Body of pancreas (tissue), 4 donors: ENCODE data around the gene NRDE2.

Experiments used
- CTCF ChIP-seq, 7 experiments: fragments of 450-650 bp in 4 of 7; fragments of 200-600 bp in 3 of 7; sonication (generic) in 3 of 7; IDR thresholded peaks; one replicate each; pipeline ENCODE4 v1.5.1; 2016 to 2019; ENCODE audit warnings: antibody characterized with exemption in 7 of 7
- POLR2A ChIP-seq, 3 donors: fragments of 450-650 bp; IDR thresholded peaks; one replicate each; pipeline ENCODE4 v1.6.1; 2016; ENCODE audit warnings: antibody characterized with exemption in 3 of 3, mild to moderate bottlenecking in 2 of 3

DNA sequence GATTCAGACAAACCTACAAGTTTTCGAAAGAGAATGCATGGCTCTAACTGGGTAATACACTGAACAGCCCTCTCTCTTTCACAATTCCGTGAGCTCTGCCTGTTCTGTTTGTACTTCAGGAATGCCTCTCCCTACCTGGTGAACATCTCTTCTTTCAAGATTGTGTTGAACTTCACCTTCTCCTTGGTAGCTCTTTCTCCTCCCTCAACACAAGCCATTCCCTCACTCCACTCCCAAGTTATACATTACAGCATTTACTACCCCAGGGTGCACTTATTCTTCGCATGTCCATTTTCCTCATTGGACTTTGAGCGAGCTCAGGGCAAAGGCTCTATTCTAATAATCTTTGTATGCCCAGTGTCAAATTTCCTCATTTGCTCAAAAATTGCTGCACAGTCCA, 28.3 kb downstream of the NRDE2 start:
- no peak for TF ChIP-seq CTCF (IDR thresholded peaks at IDR 0.05)
- no peak for TF ChIP-seq POLR2A (IDR thresholded peaks at IDR 0.05)
